ENCODE data around the gene PRKAA2. TPM values are rescaled to one million over a fixed set of nuclear protein-coding genes. Genes with fewer than 3 reads are reported as not detected.

Gene PRKAA2
- total RNA-seq, 1 donor from 2014 or later = 1.4 TPM

DNA sequence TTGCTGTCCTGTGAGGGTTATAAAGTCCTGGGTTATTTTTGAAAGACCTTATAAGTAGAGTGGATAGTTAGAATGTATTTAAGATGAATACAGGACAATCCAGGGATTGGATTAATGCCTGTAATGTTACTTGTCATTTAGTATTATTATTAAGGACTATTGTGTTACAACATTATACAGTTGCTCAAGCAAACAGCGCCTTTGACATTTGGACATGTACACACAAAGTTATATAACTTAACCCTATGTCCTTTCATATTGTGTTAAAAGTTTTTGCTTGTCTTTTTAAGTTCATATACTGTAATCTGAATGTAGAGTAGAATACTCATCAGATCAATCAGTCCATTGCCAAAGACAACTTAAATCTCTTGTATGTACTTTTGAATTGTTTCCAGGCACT, 2.0 kb downstream of the PRKAA2 start:
- intact Hi-C loops (cut with DNase I) = loop anchor here (10.0 kb wide), 1 partner anchor 1432 kb away; the partner anchor contains the start of gene USP24
- Histone ChIP-seq H3K4me1 (no peaks in the 10 kb centered on the region), H3K27me3 (no peaks in the 10 kb centered on the region), H3K9me3 (no peaks in the 10 kb centered on the region), H3K36me3 (no peaks in the 10 kb centered on the region), H3K4me3 (no peak overlapping the region), H3K27ac (no peak overlapping the region)
- DNase-seq (ENCODE audit: low spot score in 2 of 2) = no peak
- TF ChIP-seq, protein P1, sequence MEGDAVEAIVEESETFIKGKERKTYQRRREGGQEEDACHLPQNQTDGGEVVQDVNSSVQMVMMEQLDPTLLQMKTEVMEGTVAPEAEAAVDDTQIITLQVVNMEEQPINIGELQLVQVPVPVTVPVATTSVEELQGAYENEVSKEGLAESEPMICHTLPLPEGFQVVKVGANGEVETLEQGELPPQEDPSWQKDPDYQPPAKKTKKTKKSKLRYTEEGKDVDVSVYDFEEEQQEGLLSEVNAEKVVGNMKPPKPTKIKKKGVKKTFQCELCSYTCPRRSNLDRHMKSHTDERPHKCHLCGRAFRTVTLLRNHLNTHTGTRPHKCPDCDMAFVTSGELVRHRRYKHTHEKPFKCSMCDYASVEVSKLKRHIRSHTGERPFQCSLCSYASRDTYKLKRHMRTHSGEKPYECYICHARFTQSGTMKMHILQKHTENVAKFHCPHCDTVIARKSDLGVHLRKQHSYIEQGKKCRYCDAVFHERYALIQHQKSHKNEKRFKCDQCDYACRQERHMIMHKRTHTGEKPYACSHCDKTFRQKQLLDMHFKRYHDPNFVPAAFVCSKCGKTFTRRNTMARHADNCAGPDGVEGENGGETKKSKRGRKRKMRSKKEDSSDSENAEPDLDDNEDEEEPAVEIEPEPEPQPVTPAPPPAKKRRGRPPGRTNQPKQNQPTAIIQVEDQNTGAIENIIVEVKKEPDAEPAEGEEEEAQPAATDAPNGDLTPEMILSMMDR (IDR thresholded peaks at IDR 0.05) = no peak

DNA sequence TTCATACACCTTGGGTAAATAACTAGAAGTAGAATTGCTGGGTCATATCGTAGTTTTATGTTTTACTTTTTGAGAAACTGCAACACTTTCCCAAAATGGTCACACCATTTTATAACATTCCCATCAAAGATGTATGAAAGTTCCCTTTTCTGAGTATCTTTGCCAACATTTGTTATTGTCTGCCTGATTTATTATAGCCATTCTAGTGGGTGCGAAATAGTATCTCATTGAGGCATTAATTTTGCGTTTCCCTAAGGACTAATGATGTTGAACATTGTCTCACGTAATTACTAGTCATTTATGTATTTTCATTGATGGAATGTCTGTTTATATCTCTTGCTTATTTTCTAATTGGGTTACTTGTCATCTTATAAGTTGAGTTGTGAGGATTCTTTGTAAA, 3.4 kb downstream of the PRKAA2 start:
- DNase-seq (ENCODE audit: low spot score in 2 of 2) = no peak
- H3K36me3 ChIP-seq = no peaks in the 10 kb centered on the region
- H3K27me3 ChIP-seq = no peaks in the 10 kb centered on the region
- TF ChIP-seq, protein P1 (IDR thresholded peaks at IDR 0.05) = no peak
- H3K27ac ChIP-seq = no peak overlapping the region
- H3K4me3 ChIP-seq = no peak overlapping the region
- H3K4me1 ChIP-seq = no peaks in the 10 kb centered on the region
- intact Hi-C loops (cut with DNase I) = loop anchor here (10.0 kb wide), 1 partner anchor 1434 kb away; the partner anchor contains the start of gene USP24
- no peaks in the 10 kb centered on the region for H3K9me3 ChIP-seq

DNA sequence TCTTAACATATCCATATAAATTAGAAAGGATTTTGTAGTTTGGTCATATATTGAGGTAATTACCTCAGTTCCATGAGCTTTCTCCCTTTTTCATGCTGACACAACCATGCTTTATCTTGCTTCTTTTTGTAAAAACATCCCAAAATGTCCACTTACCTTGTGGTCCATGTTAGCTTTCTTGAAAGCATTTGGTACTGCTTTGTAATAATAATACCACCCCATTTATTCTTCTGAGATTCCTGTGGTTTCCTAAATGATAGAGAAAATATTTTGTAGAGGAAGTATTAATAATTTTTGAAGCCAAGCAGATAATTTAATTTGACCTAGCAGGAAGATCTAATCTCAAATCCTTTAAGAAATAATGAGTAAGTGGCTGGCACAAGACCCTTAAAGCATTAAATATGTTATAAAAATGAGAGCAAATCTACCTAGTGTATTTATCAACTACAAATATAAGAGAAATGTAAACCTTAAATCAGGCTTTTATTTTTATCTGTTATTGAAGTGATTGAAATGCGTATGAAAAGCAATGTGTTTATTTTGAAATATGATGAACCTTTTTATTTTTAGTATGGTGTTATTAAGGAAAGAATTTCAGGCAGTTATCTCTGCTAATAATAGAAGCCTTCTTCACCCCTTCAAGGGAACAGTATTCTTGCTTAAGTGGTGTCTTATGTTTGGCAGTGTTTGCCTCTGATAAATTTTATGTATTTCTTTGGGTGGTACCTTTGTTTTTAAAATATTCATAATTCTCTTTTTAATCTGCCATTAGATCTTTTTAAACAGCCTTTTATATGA, 9.2 kb downstream of the PRKAA2 start:
- Histone ChIP-seq H3K4me1 (no peaks in the 10 kb centered on the region), H3K9me3 (peaks cover 8 to 13% of the 10 kb centered on the region in 2 donors), H3K27ac (no peak overlapping the region), H3K36me3 (peaks cover 0 to 4% of the 10 kb centered on the region in 2 donors), H3K27me3 (no peaks in the 10 kb centered on the region), H3K4me3 (no peak overlapping the region)
- intact Hi-C loops (cut with DNase I) = no loop called here
- no peak for DNase-seq (ENCODE audit: low spot score in 2 of 2)
- TF ChIP-seq, protein P1 (IDR thresholded peaks at IDR 0.05) = no peak

DNA sequence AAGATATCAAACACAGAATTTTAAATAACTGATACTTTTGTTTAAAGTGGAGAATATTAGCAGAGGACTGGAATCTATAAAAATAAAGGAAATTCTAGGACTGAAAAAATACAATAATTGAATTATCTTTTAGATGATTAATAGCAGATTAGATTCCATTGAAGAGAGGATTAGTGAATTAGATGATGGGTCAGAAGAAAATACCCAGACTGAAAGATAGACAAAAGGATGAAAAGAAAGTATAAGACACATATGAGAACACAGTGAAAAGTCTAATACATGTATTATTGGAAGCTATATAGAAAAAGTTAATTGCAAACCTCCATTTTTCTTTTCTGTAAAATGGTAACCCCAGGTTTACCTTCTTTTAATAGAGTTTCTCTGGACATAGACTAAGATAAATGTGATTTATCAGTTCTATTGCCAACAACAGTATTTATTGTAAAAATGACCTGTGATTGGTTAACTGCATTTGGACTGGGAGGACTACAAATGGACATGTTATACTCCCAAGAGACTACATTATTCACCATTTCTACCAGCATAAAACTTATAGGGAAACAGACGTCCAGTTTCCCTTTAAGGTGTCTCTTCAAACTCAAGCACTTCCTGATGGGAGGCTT, 11.0 kb downstream of the PRKAA2 start:
- no peak for DNase-seq (ENCODE audit: low spot score in 2 of 2)
- Histone ChIP-seq H3K9me3 (peaks cover 8 to 13% of the 10 kb centered on the region in 2 donors), H3K27me3 (no peaks in the 10 kb centered on the region), H3K4me3 (no peak overlapping the region), H3K27ac (no peak overlapping the region), H3K4me1 (no peaks in the 10 kb centered on the region), H3K36me3 (peaks cover 0 to 4% of the 10 kb centered on the region in 2 donors)
- intact Hi-C loops (cut with DNase I) = no loop called here
- TF ChIP-seq, protein P1 (IDR thresholded peaks at IDR 0.05) = no peak

DNA sequence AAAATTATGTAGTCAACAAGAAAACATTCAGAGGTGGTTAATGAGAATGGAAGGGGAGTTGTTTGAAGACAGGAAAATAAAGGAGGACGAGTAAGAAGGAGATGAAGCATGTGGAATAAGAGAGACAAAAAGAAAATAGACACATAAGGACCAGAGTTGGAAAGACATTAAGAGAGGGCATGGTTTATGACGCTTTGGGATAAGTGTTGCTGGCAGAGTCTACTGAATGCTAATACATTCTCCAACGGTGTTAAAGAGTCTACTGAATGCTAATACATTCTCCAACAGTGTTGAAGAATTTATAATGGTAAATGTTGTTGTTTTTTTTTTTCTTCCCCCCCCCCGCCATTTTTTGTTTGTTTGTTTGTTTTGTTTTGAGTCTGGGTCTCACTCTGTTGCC, 13.1 kb downstream of the PRKAA2 start:
- H3K27me3 ChIP-seq = no peaks in the 10 kb centered on the region
- H3K36me3 ChIP-seq = peaks cover 0 to 4% of the 10 kb centered on the region in 2 donors
- intact Hi-C loops (cut with DNase I) = no loop called here
- TF ChIP-seq, protein P1 (IDR thresholded peaks at IDR 0.05) = no peak
- DNase-seq (ENCODE audit: low spot score in 2 of 2) = no peak
- H3K9me3 ChIP-seq = peaks cover 8 to 13% of the 10 kb centered on the region in 2 donors
- no peak overlapping the region for H3K27ac ChIP-seq
- no peak overlapping the region for H3K4me3 ChIP-seq
- no peaks in the 10 kb centered on the region for H3K4me1 ChIP-seq

All from ascending aorta (tissue), 2 donors.